H54 (cell line): Measurements from ENCODE around the gene HSPBAP1.

Experiments
- DNase-seq: peaks from one replicate; pipeline ENCODE4 v3.0.0; 2011; ENCODE audit warnings: low spot score, mixed read lengths; ENCODE audit not compliant: insufficient read length
- FAIRE-seq: peaks from 3 replicates; lab custom pipeline; 2011; peaks lifted over from hg19 to GRCh38; lab: Jason Lieb, UNC
- POLR2A ChIP-seq: IDR thresholded peaks from 2 replicates; pipeline ENCODE4 v1.6.1; 2011; ENCODE audit warnings: low read depth, mild to moderate bottlenecking, low read length

HSPBAP1 gene

GRCh38 chr3:122697952-122698620, 95.5 kb downstream of the HSPBAP1 start:
- DNase-seq (no peak), FAIRE-seq (no peak)
- no peak for TF ChIP-seq POLR2A

DNA sequence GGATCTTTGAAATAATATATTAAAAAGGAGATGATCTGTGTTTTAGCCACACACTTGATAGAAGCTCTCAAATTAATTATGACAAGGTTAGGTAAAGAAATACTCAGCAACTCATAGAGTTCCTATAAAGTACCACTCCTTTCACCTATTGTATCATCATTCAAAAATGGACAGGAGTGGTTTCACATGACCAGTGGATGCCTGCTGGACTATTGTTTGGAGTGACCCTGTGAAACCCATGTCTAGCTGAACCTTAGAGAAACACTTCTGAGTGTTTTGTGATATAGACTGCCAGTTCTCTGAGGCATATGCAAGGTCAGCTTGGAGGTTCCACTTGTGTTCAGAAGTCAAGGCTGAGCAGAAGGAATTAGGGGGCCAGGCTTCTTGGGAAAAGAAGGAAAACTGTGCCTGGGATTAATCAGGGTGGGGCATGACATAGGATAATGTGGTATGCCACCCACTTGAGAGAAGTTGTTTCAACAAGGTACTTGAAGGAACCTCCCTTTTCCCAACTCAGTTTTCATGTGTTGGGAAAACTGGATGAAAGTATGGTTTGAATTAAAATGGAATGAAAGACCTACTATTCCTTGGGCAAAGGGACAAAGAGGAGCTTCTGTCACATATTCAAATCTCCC, 97.6 kb downstream of the HSPBAP1 start:
- no peak for TF ChIP-seq POLR2A
- DNase-seq (no peak), FAIRE-seq (no peak)

- no peak for FAIRE-seq
- no peak for TF ChIP-seq POLR2A
- DNase-seq, result no peak
Measured at GRCh38 chr3:122694966-122695365, 98.7 kb downstream of the HSPBAP1 start.

- TF ChIP-seq POLR2A, result no peak
- DNase-seq (no peak), FAIRE-seq (peak; percentile 15)
Measured at GRCh38 chr3:122692674-122693073, 101.0 kb downstream of the HSPBAP1 start.

DNA sequence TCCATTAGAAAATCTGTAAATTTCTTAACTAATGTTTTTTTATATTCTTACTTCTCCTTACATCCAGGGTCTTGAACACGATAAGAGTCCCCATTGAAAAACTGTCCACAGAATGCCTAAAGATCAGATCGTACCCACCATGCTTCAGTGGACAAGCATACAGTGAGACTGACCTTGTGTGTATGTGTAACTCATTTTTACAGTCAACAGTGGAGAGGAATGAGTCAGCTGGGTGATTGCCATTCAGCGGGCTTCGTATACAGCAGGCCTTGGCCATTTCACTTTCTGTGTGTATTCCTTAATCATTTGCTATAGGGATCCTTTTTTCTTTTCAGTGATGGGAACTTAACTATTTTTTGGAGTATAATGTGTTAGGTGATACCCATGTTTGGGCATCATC, 102.4 kb downstream of the HSPBAP1 start:
- no peak for TF ChIP-seq POLR2A
- FAIRE-seq, result peak; percentile 98
- DNase-seq, result no peak

DNA sequence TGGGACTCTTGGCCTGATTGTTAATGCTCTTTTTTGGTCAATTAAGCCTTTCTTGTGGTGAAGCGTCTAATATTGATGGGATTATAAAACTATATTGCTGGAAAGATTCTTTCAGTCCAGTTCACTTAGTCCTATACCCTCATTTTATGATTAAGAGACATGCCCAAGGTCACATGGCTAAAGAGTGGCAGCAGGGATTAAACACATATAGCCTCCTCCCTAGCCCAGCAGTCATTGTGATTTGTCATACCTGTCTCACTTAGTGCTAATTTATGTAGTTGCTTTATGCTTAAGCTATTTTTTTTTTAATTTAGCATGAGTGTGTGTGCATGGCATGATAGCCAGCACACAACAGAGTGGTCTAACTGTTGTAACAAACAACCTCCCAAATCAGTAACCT, 103.5 kb downstream of the HSPBAP1 start:
- DNase-seq (no peak), FAIRE-seq (no peak)
- TF ChIP-seq POLR2A, result no peak
